GM06990 (cell line): Measurements from ENCODE around the gene GDPD2.

Experiments used
- DNase-seq: peaks from one replicate; pipeline ENCODE4 v3.0.0-alpha.2; 2011; ENCODE audit not compliant: insufficient read length; ENCODE audit errors: extremely low read depth
- H3K27me3 ChIP-seq: replicated peaks from 2 replicates; pipeline ENCODE4 v1.6.0; 2011; ENCODE audit warnings: low read length; ENCODE audit not compliant: control insufficient read depth, insufficient read depth
- H3K36me3 ChIP-seq: 2 replicates; pipeline ENCODE4 v1.5.1; 2011; ENCODE audit warnings: low read length; ENCODE audit not compliant: control insufficient read depth, insufficient read depth
- H3K4me3 ChIP-seq: replicated peaks from 2 replicates; pipeline ENCODE4 v1.5.1; 2011; ENCODE audit warnings: low read depth, mild to moderate bottlenecking, control low read depth, low read length
- TF ChIP-seq, protein P1 (sequence below): IDR thresholded peaks from 2 replicates; pipeline ENCODE4 v1.5.1; 2011; ENCODE audit warnings: low read length, control low read depth, mild to moderate bottlenecking, inconsistent platforms; ENCODE audit not compliant: insufficient read depth, poor library complexity, severe bottlenecking

GDPD2 gene

DNA sequence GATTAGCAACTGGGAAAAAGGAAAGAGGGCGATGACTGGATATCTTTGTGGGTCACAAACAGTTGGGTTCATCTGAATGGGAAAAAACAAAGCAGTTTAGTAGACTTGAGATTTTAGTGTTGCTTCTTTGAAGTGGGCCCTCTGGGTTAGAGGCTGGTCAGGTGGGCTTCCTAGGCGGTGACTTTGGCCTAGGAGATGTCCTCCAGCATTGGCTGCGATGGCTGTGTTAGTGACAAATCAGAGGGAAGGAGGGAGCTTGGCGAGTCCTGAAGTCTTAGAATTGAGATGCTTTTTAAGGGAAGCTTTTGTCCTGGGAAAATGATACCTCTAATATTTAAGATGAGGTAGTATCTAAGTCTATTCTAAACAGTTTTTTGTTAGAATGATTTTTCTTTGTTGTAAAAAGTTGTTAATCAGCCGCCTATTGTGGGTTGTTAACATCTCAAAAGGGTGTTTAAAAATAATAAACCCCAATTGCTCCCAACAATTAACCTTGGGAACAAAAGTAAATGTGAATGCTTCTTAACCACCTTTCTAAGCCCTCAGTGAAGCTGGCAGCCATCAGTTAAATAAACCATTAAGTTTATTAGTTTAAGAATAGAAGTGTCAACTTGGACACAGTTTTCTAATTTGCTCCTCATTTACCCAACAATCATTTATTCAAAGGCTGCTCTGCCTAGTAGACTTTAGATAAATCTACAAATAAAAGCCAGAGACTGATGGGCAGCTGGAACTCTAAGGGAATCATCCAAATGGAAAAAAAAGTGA is 53.2 kb downstream of the GDPD2 start:
- Histone ChIP-seq H3K36me3 (no peaks in the 10 kb centered on the region), H3K27me3 (no peaks in the 10 kb centered on the region; the same call in none of the 2 replicates), H3K4me3 (no peak overlapping the region)
- DNase-seq = no peak
- TF ChIP-seq, protein P1, sequence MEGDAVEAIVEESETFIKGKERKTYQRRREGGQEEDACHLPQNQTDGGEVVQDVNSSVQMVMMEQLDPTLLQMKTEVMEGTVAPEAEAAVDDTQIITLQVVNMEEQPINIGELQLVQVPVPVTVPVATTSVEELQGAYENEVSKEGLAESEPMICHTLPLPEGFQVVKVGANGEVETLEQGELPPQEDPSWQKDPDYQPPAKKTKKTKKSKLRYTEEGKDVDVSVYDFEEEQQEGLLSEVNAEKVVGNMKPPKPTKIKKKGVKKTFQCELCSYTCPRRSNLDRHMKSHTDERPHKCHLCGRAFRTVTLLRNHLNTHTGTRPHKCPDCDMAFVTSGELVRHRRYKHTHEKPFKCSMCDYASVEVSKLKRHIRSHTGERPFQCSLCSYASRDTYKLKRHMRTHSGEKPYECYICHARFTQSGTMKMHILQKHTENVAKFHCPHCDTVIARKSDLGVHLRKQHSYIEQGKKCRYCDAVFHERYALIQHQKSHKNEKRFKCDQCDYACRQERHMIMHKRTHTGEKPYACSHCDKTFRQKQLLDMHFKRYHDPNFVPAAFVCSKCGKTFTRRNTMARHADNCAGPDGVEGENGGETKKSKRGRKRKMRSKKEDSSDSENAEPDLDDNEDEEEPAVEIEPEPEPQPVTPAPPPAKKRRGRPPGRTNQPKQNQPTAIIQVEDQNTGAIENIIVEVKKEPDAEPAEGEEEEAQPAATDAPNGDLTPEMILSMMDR = no peak

DNA sequence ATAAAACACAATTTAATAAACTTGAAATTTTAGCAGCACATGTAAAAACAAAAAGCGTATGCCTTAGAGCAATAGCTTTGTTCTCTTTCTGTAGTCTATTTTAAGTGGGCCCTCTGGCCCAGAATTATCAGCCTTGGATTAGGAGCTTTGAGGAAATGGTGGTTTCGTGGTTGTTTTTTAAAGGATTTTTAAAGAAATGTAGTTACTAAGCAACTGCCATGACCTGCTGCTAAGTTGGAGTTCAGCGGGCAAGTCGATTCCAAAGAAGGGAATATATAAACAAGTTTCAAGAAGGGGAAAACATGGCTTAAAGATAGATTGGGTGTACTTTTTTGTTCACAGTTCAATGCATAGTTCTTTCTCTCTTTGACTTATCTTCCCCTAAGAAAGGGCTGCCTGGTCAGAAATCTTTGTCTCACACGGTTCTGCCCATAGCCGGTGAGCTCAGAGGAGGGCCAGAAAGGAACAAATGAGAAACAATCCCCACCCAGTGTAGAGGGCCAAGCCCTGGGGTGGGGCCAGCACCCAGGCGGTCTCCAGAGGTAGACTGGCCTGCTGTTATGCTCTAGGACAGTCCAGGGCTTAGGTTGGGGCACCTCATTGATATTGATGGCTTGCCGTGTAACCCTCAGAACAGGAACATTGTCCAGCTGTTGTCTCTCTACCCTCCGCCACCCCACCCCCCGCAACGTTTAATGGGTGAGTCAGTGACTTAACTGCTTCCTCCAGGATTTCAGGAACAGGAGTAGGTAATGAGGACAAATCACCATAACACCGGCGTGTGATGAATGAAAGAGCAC is 54.0 kb downstream of the GDPD2 start:
- DNase-seq = no peak
- TF ChIP-seq, protein P1 = no peak
- no peaks in the 10 kb centered on the region; the same call in none of the 2 replicates for H3K27me3 ChIP-seq
- H3K4me3 ChIP-seq = no peak overlapping the region
- H3K36me3 ChIP-seq = no peaks in the 10 kb centered on the region

DNA sequence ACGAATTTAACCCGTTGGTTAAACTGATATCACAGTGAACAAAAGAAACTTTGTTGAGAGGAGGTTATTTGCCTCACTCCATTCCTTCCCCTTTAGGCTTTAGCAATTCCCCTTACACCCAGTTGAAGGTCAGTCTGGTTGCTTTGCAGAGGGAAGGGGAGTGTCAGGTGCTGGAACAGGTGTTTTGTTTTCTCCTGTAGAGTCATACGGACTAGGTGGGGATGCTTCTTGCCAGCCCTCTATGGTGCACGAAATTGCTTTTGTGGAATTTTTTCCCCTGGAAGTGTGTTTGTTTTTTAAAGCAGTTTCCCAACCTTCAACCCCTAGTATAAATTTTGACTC is 54.6 kb downstream of the GDPD2 start:
- TF ChIP-seq, protein P1 = no peak
- Histone ChIP-seq H3K27me3 (no peaks in the 10 kb centered on the region; the same call in none of the 2 replicates), H3K4me3 (no peak overlapping the region), H3K36me3 (no peaks in the 10 kb centered on the region)
- DNase-seq = no peak

DNA sequence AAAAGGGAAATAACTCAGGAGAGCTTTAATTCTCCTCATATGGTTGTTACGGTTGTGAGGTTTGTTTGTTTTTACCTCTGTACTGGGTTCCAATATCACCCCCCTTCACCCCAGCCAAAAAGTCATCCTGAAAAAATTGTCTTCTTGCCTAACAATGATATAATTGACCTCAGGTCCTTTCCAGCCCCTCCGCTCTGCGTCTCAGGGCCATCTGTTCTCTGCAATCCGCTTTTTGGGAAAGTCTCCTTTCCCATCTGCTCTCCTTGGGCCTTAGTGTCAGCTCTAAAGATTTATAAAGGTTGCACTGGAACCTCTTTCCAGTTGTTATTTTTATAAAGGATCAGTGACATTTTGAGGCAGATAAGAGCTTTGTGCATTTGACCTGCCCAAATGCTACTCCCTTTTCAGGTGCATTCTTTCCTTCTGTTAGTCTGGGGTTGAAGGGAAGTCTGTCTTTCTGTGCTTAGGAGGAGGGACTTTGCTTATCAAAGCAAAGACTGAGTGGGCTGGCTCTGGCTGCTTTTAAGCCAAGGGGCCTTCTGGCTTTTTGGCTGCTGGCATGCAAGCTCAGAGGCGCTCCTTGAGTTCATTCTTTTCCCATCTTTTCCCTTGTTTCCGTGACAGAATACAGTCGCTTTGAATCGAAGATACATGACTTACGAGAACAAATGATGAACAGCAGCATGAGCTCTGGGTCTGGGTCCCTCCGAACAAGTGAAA is 55.6 kb downstream of the GDPD2 start:
- H3K27me3 ChIP-seq = no peaks in the 10 kb centered on the region; the same call in none of the 2 replicates
- no peak overlapping the region for H3K4me3 ChIP-seq
- no peaks in the 10 kb centered on the region for H3K36me3 ChIP-seq
- TF ChIP-seq, protein P1 = no peak
- DNase-seq = no peak

DNA sequence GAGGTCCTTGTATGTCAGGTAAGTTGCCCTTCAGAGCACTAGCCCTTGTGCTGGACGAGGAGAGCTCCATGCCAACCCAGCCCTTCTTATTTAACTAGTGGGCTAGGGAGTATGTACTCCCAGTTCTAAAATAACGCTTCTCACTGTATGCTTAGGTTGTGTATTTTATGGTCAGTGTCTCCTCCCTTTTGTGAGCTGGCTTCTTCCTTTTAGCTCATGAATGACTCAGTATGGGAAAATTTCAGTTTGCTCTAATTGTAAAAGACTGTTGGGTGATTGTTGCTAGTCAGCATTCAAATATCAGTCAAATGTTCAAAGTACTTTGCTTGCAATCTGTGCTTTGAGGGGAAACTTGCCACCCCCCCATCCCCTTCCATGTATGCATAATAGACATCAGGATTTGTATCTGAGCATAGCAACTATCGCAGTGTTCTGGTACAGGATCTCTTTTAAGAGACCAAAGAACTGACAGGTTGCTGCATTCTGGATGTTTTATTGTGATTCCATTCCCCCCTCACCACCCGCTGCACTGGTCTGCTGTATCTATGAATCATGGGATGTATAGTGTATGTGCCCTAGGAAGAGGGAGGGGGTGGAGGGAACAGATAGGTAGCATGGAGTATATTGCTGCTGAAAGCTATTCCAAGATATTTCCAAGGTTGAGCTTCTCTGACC is 56.3 kb downstream of the GDPD2 start:
- Histone ChIP-seq H3K36me3 (no peaks in the 10 kb centered on the region), H3K27me3 (no peaks in the 10 kb centered on the region; the same call in none of the 2 replicates), H3K4me3 (no peak overlapping the region)
- no peak for DNase-seq
- TF ChIP-seq, protein P1 = no peak
